Measurements from ENCODE around the gene HCFC2.
"Not testable (repeated sequence)": the region's sequence is repeated elsewhere in the genome, so short reads cannot be mapped to it uniquely, and the experiment has no call there.

HCFC2 gene

DNA sequence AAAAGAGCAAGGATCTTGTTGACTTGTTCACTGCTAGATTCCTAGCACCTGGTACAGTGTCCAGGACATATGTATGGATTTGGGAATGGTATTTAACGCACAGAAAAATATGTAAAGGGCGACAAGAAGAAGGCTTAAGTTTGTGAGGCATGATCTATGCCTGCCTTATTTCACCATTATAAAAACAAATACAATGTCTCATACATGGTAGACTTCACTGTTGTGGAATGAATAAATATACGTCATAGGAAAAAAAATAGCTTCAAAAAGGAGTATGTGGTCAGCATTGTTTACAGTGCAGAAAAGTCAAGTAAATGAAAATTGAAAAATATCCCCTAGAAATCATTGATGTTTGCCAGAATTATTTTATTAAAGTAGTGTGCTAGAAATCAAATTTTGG is 30.0 kb downstream of the HCFC2 start:
- no peak overlapping the region for H3K9ac ChIP-seq (ENCODE audit: insufficient read length)
- TF ChIP-seq POLR2AphosphoS5 (IDR thresholded peaks at IDR 0.05; ENCODE audit: borderline replicate concordance, low read depth, low read length), result no peak
- no peak for TF ChIP-seq EZH2 (IDR thresholded peaks at IDR 0.05)
- no peak for TF ChIP-seq FOXP2 (optimal IDR thresholded peaks at IDR 0.05; ENCODE audit: control extremely low read depth, extremely low read length, insufficient read depth)
- DNase-seq (ENCODE audit: low read depth, low spot score), result no peak
- H3K36me3 ChIP-seq (ENCODE audit: insufficient read depth, low read length), result peaks cover 37% of the 10 kb centered on the region
- no peak overlapping the region for H3K4me3 ChIP-seq
- H3K9me3 ChIP-seq (ENCODE audit: low read depth, low read length), result no peaks in the 10 kb centered on the region
- H3K27ac ChIP-seq, result no peak overlapping the region

DNA sequence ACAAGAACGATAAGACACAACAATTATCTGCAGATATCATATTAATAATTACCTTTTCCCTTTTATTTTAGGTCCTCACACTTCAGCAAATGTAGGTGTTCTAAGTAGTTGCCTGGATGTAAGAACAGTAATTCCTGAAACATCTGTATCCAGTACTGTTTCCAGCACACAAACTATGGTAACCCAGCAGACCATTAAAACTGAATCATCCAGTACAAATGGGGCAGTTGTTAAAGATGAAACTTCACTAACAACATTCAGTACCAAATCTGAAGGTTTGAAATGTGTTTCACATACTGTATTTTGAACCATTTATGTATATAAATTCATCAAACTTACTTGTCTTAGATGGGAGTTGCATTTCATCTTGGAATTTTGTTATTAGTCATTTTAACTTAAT is 31.0 kb downstream of the HCFC2 start:
- Histone ChIP-seq H3K9ac (ENCODE audit: insufficient read length) (no peak overlapping the region), H3K36me3 (ENCODE audit: insufficient read depth, low read length) (peaks cover 36% of the 10 kb centered on the region), H3K4me3 (no peak overlapping the region), H3K9me3 (ENCODE audit: low read depth, low read length) (no peaks in the 10 kb centered on the region), H3K27ac (no peak overlapping the region)
- TF ChIP-seq POLR2AphosphoS5 (IDR thresholded peaks at IDR 0.05; ENCODE audit: borderline replicate concordance, low read depth, low read length), result no peak
- no peak for TF ChIP-seq FOXP2 (optimal IDR thresholded peaks at IDR 0.05; ENCODE audit: control extremely low read depth, extremely low read length, insufficient read depth)
- no peak for TF ChIP-seq EZH2 (IDR thresholded peaks at IDR 0.05)
- DNase-seq (ENCODE audit: low read depth, low spot score), result no peak

DNA sequence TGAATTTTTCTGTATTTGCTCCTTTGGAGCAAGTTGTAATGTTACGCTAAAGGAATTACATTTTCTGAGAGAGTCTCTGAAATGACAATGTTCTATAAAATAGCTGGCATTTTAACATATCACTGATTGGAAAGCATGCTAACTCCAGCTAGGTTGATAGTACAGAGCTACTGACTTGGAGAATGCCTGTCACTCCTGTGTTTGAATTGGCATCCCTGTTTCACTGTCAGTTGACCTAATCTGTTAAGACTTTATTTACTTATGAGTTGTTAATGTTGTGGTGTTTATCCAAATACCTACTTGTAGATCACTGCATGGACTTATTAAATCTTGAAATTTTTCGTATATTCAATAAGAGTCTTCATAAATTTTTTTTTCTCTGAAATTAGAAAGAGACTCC is 33.6 kb downstream of the HCFC2 start:
- Histone ChIP-seq H3K36me3 (ENCODE audit: insufficient read depth, low read length) (peaks cover 39% of the 10 kb centered on the region), H3K9me3 (ENCODE audit: low read depth, low read length) (no peaks in the 10 kb centered on the region), H3K4me3 (no peak overlapping the region), H3K9ac (ENCODE audit: insufficient read length) (no peak overlapping the region), H3K27ac (no peak overlapping the region)
- DNase-seq (ENCODE audit: low read depth, low spot score), result no peak
- TF ChIP-seq EZH2 (IDR thresholded peaks at IDR 0.05) (no peak), FOXP2 (optimal IDR thresholded peaks at IDR 0.05; ENCODE audit: control extremely low read depth, extremely low read length, insufficient read depth) (no peak), POLR2AphosphoS5 (IDR thresholded peaks at IDR 0.05; ENCODE audit: borderline replicate concordance, low read depth, low read length) (no peak)

DNA sequence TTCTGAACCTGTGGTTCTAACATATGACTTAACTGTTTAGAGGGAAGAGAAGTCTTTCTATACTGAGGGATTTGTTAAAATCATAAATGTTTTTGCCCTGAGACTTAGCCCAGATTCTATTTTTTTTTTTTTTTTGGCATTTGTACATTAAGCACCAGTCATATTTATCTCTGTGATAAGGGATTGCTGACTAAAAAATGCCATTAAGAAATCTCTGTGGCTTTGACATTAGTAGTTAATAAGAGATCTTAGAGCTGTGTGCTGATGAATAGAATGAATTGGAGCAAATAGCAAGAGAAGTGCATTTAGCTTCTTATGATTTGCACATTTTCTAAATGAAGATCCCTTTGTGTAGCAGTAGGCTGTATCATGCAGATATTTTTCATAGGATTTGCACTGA is 41.1 kb downstream of the HCFC2 start:
- H3K9me3 ChIP-seq (ENCODE audit: low read depth, low read length), result no peaks in the 10 kb centered on the region
- no peak overlapping the region for H3K9ac ChIP-seq (ENCODE audit: insufficient read length)
- no peak overlapping the region for H3K4me3 ChIP-seq
- H3K27ac ChIP-seq, result no peak overlapping the region
- H3K36me3 ChIP-seq (ENCODE audit: insufficient read depth, low read length), result peaks cover 6% of the 10 kb centered on the region; the same call in 1 of the 2 replicates
- no peak for DNase-seq (ENCODE audit: low read depth, low spot score)
- TF ChIP-seq POLR2AphosphoS5 (IDR thresholded peaks at IDR 0.05; ENCODE audit: borderline replicate concordance, low read depth, low read length) (no peak), EZH2 (IDR thresholded peaks at IDR 0.05) (no peak), FOXP2 (optimal IDR thresholded peaks at IDR 0.05; ENCODE audit: control extremely low read depth, extremely low read length, insufficient read depth) (no peak)

DNA sequence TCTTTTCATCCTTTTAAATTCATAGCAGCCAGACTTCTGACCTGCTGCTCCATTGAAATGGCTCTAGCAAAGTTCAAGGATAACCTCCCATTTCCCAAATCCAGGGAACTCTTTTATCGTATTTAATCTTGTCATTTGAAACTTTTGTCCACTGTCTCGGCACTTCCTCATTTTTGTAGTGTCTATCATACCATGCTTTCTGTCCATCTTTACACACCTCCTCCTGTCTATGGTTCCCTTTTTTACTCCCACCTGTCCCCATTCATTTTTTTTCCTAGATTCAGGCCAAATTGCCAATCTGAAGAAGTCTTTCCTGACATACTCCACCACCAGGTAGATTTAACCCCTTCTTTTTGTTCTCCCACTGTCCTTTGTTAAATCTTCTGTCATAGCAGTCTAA is 42.6 kb downstream of the HCFC2 start:
- Histone ChIP-seq H3K27ac (no peak overlapping the region), H3K4me3 (no peak overlapping the region), H3K9me3 (ENCODE audit: low read depth, low read length) (no peaks in the 10 kb centered on the region), H3K9ac (ENCODE audit: insufficient read length) (no peak overlapping the region), H3K36me3 (ENCODE audit: insufficient read depth, low read length) (0 out of 2 replicates have a peak, but pooled peaks cover 6% of the 10 kb centered on the region)
- no peak for DNase-seq (ENCODE audit: low read depth, low spot score)
- TF ChIP-seq EZH2 (IDR thresholded peaks at IDR 0.05), result no peak
- no peak for TF ChIP-seq FOXP2 (optimal IDR thresholded peaks at IDR 0.05; ENCODE audit: control extremely low read depth, extremely low read length, insufficient read depth)
- TF ChIP-seq POLR2AphosphoS5 (IDR thresholded peaks at IDR 0.05; ENCODE audit: borderline replicate concordance, low read depth, low read length), result no peak

DNA sequence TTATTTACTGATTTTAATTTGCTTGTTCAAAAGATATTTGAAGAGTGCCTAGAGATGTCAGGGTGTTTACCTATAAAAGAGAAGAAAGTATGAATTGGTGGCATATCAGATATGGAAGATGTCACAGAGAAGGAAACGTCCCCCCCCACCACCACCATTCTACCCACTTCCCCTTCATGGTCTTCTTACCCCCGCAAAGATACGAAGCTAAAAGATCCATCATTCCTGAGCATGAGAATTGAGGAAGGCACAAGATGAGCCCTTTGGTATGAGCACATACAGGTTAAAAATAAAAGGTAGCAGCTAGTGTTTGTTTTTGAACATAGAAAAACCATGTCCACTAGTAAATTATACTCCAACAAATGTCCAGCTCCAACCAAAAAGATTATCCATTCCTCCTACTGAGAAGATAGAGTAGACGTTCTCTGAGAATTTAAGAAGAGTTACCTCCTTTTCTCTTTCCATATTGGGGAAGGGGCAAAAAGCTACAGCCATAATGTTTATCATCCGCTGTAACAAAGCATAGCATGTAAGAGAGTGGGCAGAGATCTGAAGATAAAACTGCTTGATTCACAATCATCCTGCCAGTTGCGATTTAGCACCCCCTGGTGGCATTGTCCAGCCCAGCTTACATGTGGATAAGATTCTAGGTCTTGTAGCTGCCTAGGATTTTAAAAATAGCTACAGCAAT is 44.6 kb downstream of the HCFC2 start:
- Histone ChIP-seq H3K9ac (ENCODE audit: insufficient read length) (no peak overlapping the region), H3K36me3 (ENCODE audit: insufficient read depth, low read length) (no peaks in the 10 kb centered on the region), H3K27ac (no peak overlapping the region), H3K9me3 (ENCODE audit: low read depth, low read length) (no peaks in the 10 kb centered on the region), H3K4me3 (no peak overlapping the region)
- no peak for TF ChIP-seq POLR2AphosphoS5 (IDR thresholded peaks at IDR 0.05; ENCODE audit: borderline replicate concordance, low read depth, low read length)
- TF ChIP-seq EZH2 (IDR thresholded peaks at IDR 0.05), result no peak
- no peak for TF ChIP-seq FOXP2 (optimal IDR thresholded peaks at IDR 0.05; ENCODE audit: control extremely low read depth, extremely low read length, insufficient read depth)
- peak; percentile 77 for DNase-seq (ENCODE audit: low read depth, low spot score)

DNA sequence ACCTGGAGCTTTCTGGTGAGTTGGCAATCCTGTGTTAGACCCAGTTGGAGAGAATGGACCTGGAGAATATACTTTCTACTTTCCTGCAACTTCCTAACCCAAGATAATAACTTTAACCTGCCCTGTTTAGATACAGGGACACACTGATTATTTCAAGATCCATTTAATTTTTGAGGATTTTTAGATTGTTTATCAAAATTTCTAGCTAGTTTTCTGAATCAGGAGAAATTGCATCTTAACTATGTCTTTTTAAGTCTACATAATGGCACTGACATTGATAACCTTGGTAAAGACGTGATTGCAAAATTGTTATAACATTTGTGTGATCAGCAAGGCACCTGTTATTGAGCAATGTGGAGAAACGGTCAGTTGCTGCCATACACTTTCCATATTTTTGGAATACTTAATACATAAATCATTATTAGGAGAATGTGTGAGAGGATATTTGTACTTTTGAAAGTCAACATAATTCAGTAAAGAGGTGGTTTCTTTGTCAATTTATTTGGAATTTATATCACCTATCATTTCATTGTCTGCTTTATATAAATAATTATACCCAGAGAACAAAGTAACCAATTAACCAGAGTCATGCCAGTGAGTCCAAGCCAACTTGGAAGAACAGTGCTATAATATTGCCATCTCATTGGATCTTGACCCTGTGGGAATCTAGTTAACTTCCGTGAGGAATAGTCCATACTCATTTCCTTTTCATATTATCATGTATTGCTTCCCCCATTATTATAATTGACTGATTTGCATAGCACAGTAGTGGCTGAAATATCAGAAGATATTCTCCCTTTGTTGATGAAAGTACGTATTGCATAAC is 45.3 kb downstream of the HCFC2 start:
- H3K9me3 ChIP-seq (ENCODE audit: low read depth, low read length), result no peaks in the 10 kb centered on the region

DNA sequence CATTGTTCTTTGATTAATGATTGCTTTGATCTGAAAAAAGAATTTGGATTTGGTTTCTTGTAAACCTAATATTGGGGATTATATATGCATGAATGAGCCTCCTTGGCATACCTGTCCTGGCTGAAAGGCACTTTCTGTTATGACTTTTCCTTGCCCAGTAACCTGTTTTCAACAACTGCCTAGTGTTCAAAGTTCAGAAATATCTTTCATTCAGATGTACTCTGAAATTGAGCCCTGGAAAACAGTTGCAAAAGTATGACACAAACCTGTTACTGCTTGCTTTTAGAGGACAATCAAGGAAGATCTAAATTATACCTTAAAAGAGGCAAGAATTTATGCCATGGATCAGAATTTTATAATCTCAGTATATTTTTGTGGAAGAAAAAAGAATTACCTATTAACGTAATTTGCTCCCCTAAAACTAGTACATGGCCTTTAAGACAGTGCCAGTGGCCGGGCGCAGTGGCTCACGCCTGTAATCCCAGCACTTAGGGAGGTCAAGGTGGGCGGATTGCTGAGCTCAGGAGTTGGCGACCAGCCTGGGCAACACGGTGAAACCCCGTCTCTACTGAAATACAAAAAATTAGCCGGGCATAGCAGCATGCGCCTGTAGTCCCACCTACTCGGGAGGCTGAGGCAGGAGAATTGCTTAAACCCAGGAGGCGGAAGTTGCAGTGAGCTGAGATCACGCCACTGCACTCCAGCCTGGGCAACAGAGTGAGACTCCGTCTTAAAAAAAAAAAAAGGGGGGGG is 50.7 kb downstream of the HCFC2 start:
- not testable (repeated sequence) for H3K27ac ChIP-seq; H3K4me3 ChIP-seq; H3K9ac ChIP-seq (ENCODE audit: insufficient read length); H3K9me3 ChIP-seq (ENCODE audit: low read depth, low read length); DNase-seq (ENCODE audit: low read depth, low spot score)
- H3K36me3 ChIP-seq (ENCODE audit: insufficient read depth, low read length), result peaks cover 39% of the 10 kb centered on the region

More for the DNA sequence above, 45.3 kb downstream of the HCFC2 start:
- H3K36me3 ChIP-seq (ENCODE audit: insufficient read depth, low read length), result peaks cover 4% of the 10 kb centered on the region
- no peak for DNase-seq (ENCODE audit: low read depth, low spot score)
- TF ChIP-seq FOXP2 (optimal IDR thresholded peaks at IDR 0.05; ENCODE audit: control extremely low read depth, extremely low read length, insufficient read depth), result no peak
- TF ChIP-seq POLR2AphosphoS5 (IDR thresholded peaks at IDR 0.05; ENCODE audit: borderline replicate concordance, low read depth, low read length), result no peak
- no peak overlapping the region for H3K4me3 ChIP-seq
- H3K27ac ChIP-seq, result 0 out of 2 replicates have a peak overlapping the region, but pooled peaks have one; percentile 17
- H3K9ac ChIP-seq (ENCODE audit: insufficient read length), result no peak overlapping the region
